Measurements from ENCODE around the gene ATAD2B. TPM values are rescaled to one million over a fixed set of nuclear protein-coding genes. Genes with fewer than 3 reads are reported as not detected.

ATAD2B gene
- total and polyA plus RNA-seq, 11 donors = 2.8 to 13.3 (median 8.1) TPM

DNA sequence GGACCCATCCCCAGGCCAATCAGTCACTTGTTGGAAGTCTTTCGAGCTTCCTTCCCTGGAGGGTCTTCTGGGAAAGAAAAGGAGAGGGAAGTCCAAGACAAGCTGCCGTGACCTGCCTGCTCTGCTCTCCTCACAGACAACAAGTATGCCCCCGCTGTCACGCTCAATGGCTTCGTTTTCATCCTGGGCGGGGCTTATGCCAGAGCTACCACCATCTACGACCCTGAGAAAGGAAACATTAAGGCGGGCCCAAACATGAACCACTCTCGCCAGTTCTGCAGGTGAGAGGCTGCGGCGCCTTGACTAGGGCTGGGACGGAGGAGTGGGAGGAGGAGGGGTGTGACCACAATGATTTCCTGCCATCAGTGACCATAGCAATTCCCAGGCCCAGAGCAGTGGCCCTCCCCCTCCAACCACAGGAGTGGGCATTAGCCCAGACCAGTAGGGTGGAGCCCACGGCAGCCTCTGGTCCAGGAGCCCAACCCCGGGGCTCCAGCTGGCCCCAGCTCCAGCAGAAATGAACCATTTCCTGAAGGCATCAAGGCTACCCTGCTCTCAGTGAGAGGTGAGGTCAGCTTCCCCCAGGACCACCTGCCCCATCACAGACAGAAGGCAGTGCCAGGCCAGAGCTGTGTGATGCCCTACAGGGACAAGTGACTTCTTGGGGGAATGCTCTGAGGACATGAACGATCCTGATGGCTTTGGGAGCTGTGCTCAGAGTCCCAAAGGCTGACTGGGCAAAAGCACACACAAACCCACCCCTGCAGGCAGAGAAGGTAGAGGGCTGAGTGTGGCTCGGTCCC, 223.1 kb downstream of the ATAD2B start:
- intact Hi-C loops (cut with DNase I) = no loop called here
- TF ChIP-seq, protein P1, sequence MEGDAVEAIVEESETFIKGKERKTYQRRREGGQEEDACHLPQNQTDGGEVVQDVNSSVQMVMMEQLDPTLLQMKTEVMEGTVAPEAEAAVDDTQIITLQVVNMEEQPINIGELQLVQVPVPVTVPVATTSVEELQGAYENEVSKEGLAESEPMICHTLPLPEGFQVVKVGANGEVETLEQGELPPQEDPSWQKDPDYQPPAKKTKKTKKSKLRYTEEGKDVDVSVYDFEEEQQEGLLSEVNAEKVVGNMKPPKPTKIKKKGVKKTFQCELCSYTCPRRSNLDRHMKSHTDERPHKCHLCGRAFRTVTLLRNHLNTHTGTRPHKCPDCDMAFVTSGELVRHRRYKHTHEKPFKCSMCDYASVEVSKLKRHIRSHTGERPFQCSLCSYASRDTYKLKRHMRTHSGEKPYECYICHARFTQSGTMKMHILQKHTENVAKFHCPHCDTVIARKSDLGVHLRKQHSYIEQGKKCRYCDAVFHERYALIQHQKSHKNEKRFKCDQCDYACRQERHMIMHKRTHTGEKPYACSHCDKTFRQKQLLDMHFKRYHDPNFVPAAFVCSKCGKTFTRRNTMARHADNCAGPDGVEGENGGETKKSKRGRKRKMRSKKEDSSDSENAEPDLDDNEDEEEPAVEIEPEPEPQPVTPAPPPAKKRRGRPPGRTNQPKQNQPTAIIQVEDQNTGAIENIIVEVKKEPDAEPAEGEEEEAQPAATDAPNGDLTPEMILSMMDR (IDR thresholded peaks at IDR 0.05) = no peak
- TF ChIP-seq POLR2A (IDR thresholded peaks at IDR 0.05) = no peak
- peak in 1 of 4 donors; percentile 35 for ATAC-seq
- WGBS, 4 donors = 76 to 86% (median 80%) methylated on average over 15 to 16 of the region's 16 CpGs
- no peaks in the 10 kb centered on the region for H3K9me3 ChIP-seq
- H3K4me3 ChIP-seq = no peak overlapping the region
- no peak for DNase-seq
- H3K27ac ChIP-seq = no peak overlapping the region
- no peaks in the 10 kb centered on the region for H3K27me3 ChIP-seq
- H3K4me1 ChIP-seq = peaks cover 0 to 5% (median 0%) of the 10 kb centered on the region in 12 donors
- peaks cover 0 to 42% (median 25%) of the 10 kb centered on the region in 9 donors for H3K36me3 ChIP-seq

DNA sequence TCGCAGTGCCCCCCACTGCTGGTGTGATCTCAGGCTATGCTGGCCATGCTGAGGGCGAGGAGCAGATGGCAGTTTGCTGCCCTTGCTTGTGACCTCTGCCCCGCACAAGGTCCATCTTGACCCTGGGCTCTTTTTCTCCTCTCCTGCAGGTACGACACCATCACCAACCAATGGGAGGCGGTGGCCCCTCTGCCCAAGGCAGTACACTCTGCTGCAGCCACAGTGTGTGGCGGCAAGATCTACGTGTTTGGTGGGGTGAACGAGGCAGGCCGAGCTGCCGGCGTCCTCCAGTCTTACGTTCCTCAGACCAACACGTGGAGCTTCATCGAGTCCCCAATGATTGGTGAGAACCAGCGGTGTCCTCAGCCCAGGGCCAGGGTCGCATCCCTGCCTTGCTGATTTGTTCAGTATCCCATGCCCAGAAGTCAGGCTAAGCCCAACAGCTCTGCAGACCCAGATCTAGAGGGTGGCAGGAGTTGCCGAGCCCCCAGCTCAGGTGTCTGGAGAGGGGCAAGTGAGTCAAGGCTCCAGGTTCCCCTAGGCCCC, 223.8 kb downstream of the ATAD2B start:
- H3K27ac ChIP-seq = no peak overlapping the region
- 95 to 98% (median 98%) methylated on average over 13 to 17 of the region's 17 CpGs for WGBS, 4 donors
- H3K27me3 ChIP-seq = no peaks in the 10 kb centered on the region
- H3K9me3 ChIP-seq = no peaks in the 10 kb centered on the region
- no peak overlapping the region for H3K4me3 ChIP-seq
- TF ChIP-seq, protein P1 (IDR thresholded peaks at IDR 0.05) = no peak
- TF ChIP-seq POLR2A (IDR thresholded peaks at IDR 0.05) = no peak
- peak in 1 of 5 donors; percentile 12 for DNase-seq
- intact Hi-C loops (cut with DNase I) = no loop called here
- H3K4me1 ChIP-seq = peaks cover 0 to 7% (median 0%) of the 10 kb centered on the region in 12 donors
- no peak for ATAC-seq
- H3K36me3 ChIP-seq = peaks cover 0 to 36% (median 18%) of the 10 kb centered on the region in 9 donors

DNA sequence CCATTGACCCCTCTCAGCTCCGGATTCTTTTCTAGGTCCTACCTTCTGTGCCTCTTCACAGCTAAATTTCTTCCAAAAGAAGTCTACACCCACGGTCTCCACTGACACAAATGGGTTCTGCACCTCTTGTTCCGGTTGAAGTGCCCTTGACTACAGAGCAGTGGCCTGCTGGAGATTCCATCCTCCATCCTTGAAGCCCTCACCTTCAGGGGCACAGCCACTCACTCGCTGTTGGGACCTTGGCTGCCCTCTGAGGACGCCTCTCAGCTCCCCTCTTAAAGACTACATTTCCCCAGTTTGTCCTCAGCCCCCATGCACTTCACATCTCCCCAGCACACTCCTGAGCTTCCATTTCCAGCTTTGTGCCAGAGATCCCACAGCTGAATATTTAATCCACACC, 226.3 kb downstream of the ATAD2B start:
- TF ChIP-seq, protein P1 (IDR thresholded peaks at IDR 0.05) = no peak
- TF ChIP-seq POLR2A (IDR thresholded peaks at IDR 0.05) = no peak
- Histone ChIP-seq H3K36me3 (peaks cover 0 to 26% (median 0%) of the 10 kb centered on the region in 9 donors), H3K4me3 (no peak overlapping the region), H3K27ac (no peak overlapping the region), H3K9me3 (no peaks in the 10 kb centered on the region), H3K27me3 (no peaks in the 10 kb centered on the region), H3K4me1 (peaks cover 0 to 7% (median 0%) of the 10 kb centered on the region in 12 donors)
- ATAC-seq = no peak
- DNase-seq = peak in 1 of 5 donors; percentile 10
- intact Hi-C loops (cut with DNase I) = no loop called here
- 79 to 94% (median 89%) methylated on average over 5 of the region's 5 CpGs for WGBS, 4 donors

DNA sequence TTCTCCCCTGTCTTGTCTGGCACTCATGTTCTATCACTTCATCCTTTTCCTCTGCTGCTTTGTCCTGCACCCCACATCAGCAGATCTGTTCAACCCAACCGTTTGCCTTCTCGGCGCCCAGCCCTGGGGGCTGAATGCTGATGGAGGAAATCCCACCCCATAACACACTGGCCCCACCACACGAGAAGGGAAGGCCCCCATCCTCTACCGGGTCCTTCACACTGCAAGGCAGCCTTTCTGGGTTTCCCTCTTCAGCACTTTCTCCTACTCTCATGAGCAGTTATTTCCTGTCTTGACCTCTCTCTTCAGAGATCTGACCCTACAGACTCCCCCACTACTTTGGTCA, 227.4 kb downstream of the ATAD2B start:
- intact Hi-C loops (cut with DNase I) = no loop called here
- 92 to 99% (median 95%) methylated on average over 5 of the region's 5 CpGs for WGBS, 4 donors
- Histone ChIP-seq H3K36me3 (peaks cover 0 to 24% (median 0%) of the 10 kb centered on the region in 9 donors), H3K27ac (no peak overlapping the region), H3K27me3 (no peaks in the 10 kb centered on the region), H3K4me3 (no peak overlapping the region), H3K9me3 (no peaks in the 10 kb centered on the region), H3K4me1 (peaks cover 0 to 7% (median 0%) of the 10 kb centered on the region in 12 donors)
- DNase-seq (peak in 1 of 5 donors; percentile 15), ATAC-seq (no peak)
- TF ChIP-seq, protein P1 (IDR thresholded peaks at IDR 0.05) = no peak
- TF ChIP-seq POLR2A (IDR thresholded peaks at IDR 0.05) = no peak

Data from heart left ventricle (tissue), 16 donors.